Subcutaneous adipose tissue (tissue), 4 donors: ENCODE data around the gene IRAK1. TPM values are rescaled to one million over a fixed set of nuclear protein-coding genes. Genes with fewer than 3 reads are reported as not detected.

Source experiments
- total RNA-seq, 4 donors: library from RNA; depleted of rRNA; stranded (reverse); fragments of >200 nt; gene quantifications; one replicate each; pipeline ENCODE4 v1.1.0, GENCODE V29; 2016
- TF ChIP-seq, protein P1 (sequence below): fragments of 450-650 bp; IDR thresholded peaks from one replicate; pipeline ENCODE4 v1.5.1; 2016; ENCODE audit warnings: low read depth, mild to moderate bottlenecking, control low read depth, antibody characterized with exemption, moderate library complexity

IRAK1 gene
- total RNA-seq, 4 donors from 2014 or later: 42.7 to 74.4 (median 47.3) TPM

DNA sequence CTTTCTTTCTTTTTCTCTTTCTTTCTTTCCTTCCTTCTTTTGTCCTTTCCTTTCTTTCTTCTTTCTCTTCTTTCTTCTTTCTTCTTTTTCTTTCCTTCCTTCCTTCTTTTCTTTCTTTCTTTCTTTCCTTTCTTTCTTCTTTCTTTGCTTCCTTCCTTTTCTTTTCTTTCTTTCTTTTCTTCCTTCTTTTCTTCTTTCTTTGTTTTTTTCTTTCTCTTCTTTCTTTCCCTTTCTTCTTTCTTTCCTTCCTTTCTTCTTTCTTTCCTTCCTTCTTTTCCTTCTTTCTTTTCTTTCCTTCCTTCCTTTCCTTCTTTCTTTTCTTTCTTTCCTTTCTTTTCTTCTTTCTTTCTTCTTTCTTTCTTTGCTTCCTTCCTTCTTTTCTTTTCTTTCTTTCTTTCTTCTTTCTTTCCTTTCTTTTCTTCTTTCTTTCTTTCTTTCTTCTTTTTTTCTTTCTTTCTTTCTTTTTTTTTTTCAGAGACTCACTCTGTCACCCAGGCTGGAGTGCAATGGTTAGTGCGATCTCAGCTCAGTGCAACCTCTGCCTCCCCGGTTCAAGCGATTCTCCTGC, 28.6 kb downstream of the IRAK1 start:
- TF ChIP-seq, protein P1, sequence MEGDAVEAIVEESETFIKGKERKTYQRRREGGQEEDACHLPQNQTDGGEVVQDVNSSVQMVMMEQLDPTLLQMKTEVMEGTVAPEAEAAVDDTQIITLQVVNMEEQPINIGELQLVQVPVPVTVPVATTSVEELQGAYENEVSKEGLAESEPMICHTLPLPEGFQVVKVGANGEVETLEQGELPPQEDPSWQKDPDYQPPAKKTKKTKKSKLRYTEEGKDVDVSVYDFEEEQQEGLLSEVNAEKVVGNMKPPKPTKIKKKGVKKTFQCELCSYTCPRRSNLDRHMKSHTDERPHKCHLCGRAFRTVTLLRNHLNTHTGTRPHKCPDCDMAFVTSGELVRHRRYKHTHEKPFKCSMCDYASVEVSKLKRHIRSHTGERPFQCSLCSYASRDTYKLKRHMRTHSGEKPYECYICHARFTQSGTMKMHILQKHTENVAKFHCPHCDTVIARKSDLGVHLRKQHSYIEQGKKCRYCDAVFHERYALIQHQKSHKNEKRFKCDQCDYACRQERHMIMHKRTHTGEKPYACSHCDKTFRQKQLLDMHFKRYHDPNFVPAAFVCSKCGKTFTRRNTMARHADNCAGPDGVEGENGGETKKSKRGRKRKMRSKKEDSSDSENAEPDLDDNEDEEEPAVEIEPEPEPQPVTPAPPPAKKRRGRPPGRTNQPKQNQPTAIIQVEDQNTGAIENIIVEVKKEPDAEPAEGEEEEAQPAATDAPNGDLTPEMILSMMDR: no peak

DNA sequence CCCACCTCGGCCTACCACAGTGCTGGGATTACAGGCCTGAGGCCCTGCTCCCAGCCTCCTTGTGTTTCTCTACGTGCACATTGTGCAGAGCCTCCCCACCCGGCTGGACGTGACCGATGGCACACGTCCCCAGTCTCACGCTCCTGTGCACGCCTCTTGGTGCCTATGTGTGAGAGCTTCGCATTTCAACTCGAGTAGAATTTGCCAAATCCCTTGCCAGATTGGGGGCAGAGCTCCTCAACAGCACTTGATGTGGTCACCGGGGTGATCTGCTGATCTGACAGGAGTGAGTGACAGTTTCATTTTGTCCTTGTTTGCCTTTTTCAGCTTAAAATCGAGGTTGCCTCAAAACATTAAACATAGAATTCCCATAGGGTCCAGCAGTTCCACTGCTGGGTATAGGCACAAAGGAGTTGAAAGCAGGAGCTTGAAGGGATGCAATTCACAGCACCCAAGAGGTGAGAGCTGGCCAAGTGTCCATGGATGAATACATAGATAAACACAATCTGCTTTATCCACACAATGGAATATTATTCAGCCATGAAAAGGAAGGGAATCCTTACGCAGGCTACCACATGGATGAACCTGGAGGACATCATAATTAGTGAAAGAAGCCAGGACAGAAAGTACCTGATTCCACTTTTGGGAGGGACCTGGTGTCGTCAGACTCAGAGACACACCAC, 29.6 kb downstream of the IRAK1 start:
- TF ChIP-seq, protein P1: no peak

- TF ChIP-seq, protein P1: no peak
Observed at GRCh38 chrX:153988493-153988892, 31.2 kb downstream of the IRAK1 start.

DNA sequence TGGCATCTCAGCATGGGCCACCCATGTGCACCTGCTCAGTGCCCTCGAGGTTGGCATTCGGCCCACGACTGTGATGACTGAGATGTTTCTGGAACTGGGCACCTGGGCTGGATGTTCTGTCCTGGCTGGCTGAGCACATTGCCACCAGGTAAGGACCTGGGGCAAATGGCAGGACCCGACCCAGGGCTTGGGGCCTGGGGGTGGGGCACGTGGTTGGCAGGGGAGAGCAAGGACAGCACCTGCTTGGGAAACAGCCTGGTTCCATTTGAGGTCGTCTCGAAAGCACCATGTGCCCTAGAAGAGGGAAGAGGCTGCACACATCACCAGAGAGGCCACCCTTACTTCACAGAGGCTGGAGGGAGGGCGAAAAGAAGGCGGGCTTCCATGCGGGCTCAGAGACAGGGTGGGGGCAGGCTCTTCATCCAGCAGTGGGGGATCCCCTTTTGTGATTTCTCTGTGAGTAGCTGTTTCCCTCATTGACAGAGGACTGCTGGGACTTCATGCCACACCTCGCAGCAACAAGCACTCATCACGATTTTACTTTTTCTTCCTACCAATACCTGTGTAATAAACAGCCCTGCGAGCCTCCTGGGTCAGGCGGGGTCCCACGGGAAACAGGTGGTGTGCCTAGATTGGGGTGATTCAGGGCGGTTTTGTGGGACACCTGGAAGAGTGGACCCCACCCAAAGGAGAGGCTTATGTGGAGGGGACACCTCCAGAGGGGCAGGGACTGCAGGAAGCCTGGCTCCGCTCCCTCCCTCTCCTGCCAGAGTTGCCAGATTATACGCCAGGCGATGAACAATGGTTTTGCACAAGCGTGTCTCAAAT, 35.1 kb downstream of the IRAK1 start:
- TF ChIP-seq, protein P1: no peak

GRCh38 chrX:153983321-153983801, 36.3 kb downstream of the IRAK1 start:
- TF ChIP-seq, protein P1: no peak

DNA sequence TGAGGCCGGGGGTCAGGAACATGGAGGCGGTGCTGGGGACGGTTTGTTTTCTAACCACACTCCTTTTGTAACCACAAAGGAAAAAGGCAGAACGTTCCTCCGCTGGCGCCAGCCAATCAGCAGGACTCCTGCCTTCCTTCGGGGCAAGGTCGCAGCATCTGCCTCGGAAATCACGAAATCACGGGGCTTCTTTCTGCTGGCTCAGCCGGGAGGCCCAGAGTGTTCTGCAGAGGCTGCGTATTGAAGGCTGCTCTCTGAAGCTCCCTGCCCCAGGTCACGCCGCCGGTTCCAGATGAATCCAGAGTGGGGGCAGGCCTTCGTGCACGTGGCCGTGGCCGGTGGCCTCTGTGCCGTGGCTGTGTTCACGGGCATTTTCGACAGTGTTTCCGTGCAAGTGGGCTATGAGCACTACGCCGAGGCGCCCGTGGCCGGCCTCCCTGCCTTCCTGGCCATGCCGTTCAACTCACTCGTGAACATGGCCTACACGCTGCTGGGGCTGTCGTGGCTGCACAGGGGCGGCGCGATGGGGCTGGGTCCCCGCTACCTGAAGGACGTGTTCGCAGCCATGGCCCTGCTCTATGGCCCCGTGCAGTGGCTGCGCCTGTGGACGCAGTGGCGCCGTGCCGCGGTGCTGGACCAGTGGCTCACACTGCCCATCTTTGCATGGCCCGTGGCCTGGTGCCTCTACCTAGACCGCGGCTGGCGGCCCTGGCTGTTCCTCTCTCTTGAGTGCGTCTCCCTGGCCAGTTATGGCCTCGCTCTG, 37.8 kb downstream of the IRAK1 start:
- TF ChIP-seq, protein P1: no peak
